Nucleus accumbens (tissue), 56 donors: ENCODE measurements around the gene SLC12A4.
"Not testable (repeated sequence)": the region's sequence is repeated elsewhere in the genome, so short reads cannot be mapped to it uniquely, and the experiment has no call there.

Experiments used
- DNase-seq, 56 donors: peaks; one replicate each; lab custom pipeline; 2025; lab: John Stamatoyannopoulos, UW

SLC12A4 gene

DNA sequence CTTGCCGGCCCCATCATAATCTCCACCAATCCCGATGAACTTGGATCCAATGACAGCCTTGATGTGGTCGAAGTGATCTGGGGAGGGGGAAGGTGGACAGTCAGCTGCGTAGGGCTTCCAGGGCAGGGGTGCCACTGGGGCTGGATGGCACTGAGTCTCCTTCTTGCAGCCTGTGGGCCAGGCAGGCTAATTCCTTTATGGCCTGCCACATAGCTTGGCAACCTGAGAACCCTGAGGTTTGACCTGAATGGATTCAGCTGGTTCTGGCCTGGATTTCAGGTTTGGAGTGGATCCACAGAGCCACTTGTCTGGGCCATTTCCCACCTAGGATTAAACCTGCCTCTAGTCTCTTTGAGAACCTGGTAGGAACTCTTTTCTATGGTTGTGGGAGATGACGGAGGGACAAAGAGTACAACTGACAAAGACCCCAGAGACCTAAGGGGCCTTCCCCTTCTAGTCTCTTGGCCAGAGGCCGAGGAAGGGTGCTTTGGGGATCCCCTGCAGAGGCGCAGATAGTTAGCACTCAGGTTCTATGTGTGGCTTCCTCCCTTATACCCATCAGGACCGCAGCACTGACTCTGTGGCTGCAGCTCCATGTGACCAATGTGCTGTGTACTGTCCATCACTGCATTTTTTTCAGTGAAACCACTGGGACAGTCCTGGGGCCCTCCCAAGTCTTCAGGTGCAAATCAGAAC is 21.0 kb upstream of the SLC12A4 start:
- DNase-seq = no peak

GRCh38 chr16:67988675-67989074 is 20.2 kb upstream of the SLC12A4 start:
- no peak for DNase-seq

DNA sequence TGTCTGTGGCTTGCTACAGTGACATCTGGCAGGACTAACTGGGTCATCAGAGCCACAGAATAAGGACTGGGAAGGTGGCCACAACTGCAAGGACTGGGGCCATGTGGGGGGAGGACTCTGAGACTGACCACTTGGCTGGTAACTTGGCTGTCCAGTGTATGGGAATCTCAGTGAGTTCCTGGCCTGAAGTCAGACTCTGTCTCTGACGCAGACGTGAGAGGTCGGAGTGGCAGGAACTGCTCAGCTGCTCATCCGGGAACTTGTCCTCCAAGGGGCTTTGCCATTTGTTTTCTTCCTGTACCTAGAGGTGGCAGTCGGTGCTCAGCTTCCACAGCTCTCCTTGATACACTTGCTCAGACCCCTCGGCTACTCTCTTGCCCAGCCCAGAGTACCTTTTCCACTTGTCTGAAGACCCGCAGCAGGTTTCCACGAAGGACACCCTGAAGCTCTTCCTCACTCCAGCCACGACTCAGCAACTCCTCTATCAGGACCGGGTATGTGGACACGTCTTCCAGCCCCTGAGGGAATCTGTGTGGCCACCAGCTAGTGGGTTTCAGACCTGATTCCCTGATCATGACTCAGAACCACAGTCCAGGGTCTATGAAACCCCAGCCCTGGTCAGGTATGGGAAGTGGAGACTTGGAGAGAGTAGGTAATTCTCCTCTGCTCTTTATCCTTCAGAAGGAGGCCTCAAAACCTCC is 19.2 kb upstream of the SLC12A4 start:
- DNase-seq = peak in 31 of 56 donors; percentile 6 to 55 (median 31)

GRCh38 chr16:67986949-67987348 is 18.5 kb upstream of the SLC12A4 start:
- no peak for DNase-seq

GRCh38 chr16:67982011-67982696 is 13.7 kb upstream of the SLC12A4 start:
- DNase-seq = no peak

DNA sequence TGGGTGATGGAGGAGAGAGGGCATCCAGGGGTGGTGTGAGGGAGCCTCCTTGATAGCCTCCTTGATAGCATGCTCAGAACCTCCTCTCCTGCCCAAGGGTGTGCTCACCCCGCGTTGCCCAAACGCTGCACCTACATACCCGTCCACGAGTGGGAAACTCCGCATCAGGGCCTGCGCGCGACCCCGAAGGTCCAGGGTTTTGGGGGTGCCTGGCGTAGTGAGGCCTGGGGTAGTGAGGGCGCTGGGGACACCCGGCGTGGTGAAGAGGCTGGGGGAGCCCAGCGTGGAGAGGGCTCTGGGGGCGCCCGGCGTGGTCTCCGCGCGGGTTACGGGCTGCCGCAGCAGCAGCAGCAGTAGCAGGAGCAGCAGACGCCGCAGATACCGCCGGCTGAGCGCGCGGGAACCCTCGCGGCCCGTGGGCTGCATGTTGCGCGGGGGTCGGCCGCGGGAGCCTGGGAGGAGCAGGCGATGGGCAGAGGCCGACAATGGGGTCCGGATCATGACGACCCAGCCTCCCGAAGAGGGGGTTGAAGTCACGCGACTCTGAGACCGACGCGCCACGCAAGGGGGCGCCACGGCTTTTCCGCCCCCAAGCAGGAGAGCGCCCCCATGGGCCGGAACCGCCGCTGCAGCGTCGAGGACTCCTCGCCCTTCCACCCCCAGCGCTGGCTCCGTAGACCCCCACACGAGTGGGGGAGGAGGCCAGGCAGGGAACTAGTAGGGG is 11.7 kb upstream of the SLC12A4 start, which contains the start of gene DPEP3:
TSS of gene DPEP3 (minus strand) at position 545 of the 724 bp plus-strand sequence. CDS start at position 426, 119 bp downstream.
- no peak for DNase-seq

GRCh38 chr16:67977469-67978227 is 9.2 kb upstream of the SLC12A4 start:
- DNase-seq = no peak

DNA sequence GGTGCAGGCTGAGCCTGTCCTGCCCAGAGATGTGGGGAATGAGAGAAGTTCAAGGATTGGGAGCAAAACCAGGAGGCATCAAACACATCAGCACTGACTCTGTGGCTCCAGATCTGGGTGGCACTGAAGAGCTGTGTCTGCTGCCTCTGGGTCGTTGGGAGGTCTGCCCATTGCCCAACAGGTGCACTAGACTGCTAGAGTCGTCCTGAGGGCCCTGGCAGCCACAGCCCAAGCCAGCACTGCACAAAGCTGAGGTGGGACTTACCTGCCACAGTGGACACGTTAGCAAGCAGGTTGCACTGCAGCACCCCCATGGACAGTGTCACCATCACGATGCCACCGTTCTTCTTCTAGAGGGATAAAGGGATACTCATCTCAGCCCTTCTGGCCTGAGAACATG is 8.6 kb upstream of the SLC12A4 start:
- DNase-seq = no peak

GRCh38 chr16:67976205-67976604 is 7.8 kb upstream of the SLC12A4 start:
- no peak for DNase-seq

- no peak for DNase-seq
Measured at GRCh38 chr16:67975321-67976105, 7.1 kb upstream of the SLC12A4 start.

- not testable (repeated sequence) for DNase-seq
Measured at GRCh38 chr16:67972285-67972684, 3.8 kb upstream of the SLC12A4 start.

DNA sequence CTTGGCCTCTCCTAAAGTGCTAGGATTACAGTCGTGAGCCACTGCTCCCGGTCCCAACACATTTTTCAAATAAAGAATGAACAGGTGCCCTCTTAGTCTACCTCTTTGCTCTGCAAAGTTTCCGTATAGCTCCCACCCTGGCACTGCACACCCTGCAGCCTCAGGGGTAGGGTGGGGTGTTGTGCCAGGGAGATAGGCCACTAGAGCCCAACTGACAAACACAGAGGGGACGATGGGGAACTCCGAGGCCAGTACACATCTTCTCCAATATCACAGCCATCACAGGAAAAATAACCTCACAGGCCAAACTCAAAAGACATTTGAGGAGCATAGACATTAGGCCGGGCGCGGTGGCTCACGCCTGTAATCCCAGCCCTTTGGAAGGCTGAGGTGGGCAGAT is 2.7 kb upstream of the SLC12A4 start:
- DNase-seq = no peak

GRCh38 chr16:67969254-67970039 is 1.0 kb upstream of the SLC12A4 start:
- no peak for DNase-seq

GRCh38 chr16:67967958-67968399 is 458 bp downstream of the SLC12A4 start:
- DNase-seq = peak in 1 of 56 donors; percentile 44

- no peak for DNase-seq
Measured at GRCh38 chr16:67967183-67967957, 1.1 kb downstream of the SLC12A4 start.

DNA sequence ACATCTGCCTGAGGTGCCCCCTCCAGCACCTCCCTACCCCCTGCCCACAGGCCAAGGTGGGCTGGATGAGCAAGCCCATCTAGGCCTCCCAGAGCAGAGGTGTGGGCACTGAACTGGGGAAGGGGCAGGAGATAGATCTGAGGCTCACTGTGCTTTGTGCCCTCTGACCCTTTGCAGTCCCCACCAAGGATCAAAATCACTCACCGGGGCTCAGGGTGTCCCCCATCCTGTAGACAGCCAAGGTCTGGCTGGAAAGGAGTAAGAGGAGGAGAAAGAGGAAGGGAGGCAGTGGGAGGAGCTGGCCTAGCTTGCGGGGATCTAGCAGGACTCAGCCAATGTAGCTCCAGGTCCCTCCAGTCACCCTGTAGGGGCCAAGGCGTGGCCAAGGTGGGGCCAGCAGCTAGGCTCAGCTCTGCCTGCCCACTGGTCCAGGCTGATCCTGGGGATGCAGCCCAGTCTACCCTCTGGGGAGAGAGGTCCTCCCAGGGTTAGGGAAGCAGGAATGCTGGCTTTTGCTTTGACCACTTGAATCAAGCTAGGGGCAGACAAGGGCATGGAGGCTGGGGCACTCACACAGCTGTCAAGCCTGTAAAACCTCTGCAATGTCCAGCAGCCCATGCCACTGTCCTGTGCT is 1.8 kb downstream of the SLC12A4 start:
- DNase-seq = no peak
